K562 (cell line): ENCODE data around the gene PLEKHA5.

Experiments used
- EP300 ChIP-seq: IDR thresholded peaks from 2 replicates; pipeline ENCODE4 v1.6.1; 2012; ENCODE audit warnings: low read length, improper control_type of control experiment
- PHTF2 ChIP-seq: fragments of 250-450 bp; sonication (Bioruptor Pico); IDR thresholded peaks from 2 replicates; pipeline ENCODE4 v1.5.0; 2021; ENCODE audit warnings: mild to moderate bottlenecking
- POLR2A ChIP-seq: fragments of 450-650 bp; conservative IDR thresholded peaks from 2 replicates; pipeline ENCODE4 v1.6.1; 2016
- SIRT6 ChIP-seq: IDR thresholded peaks from one replicate; pipeline ENCODE4 v1.6.1; 2012; ENCODE audit warnings: low read depth, mild to moderate bottlenecking, control low read depth, inconsistent platforms, low read length, moderate library complexity
- ZC3H4 ChIP-seq: sonication (generic); formaldehyde crosslinking; IDR thresholded peaks from 2 replicates; pipeline ENCODE4 v1.9.0; 2021; ENCODE audit warnings: missing genetic modification reagents, borderline replicate concordance
- ZNF354B ChIP-seq: fragments of 250-450 bp; sonication (Bioruptor Pico); IDR thresholded peaks from 2 replicates; pipeline ENCODE4 v1.4.0; 2020
- TF ChIP-seq, protein P1 (sequence below), 3 experiments: IDR thresholded peaks in 2 of 3; conservative IDR thresholded peaks in 1 of 3; 2 replicates each; pipeline ENCODE4 v1.5.1; 2011 to 2012; ENCODE audit warnings: low read length in 3 of 3, mild to moderate bottlenecking in 3 of 3, control low read depth in 2 of 3, improper control_type of control experiment in 1 of 3, inconsistent platforms in 1 of 3, low read depth in 1 of 3, mixed read lengths in 1 of 3, moderate library complexity in 1 of 3; ENCODE audit not compliant: insufficient read depth in 2 of 3
- TF ChIP-seq, protein P2 (sequence below): sonication (generic); formaldehyde crosslinking; IDR thresholded peaks from 2 replicates; pipeline ENCODE4 v1.8.1; 2022; ENCODE audit warnings: missing genetic modification reagents

DNA sequence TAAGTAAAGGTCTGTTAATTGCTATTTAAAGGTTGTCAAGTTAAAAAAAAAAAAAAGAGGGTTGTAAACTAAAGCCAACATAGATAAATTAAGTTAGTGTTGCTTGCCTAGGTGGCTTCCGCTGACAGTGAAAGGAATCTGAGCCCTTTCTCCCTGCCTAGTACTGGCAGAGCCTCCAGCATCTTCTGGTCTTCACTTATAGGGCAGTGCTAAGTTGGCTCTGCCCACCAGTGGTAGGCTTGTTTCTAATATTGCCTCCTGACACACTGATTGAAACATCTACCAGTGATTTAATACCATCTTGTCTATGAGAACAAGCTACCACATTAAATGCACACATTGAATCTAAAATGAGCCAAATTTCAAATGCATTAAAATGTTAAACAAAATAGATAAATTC, 39.7 kb downstream of the PLEKHA5 start:
- no peak for TF ChIP-seq EP300
- TF ChIP-seq POLR2A: no peak
- TF ChIP-seq, protein P1, sequence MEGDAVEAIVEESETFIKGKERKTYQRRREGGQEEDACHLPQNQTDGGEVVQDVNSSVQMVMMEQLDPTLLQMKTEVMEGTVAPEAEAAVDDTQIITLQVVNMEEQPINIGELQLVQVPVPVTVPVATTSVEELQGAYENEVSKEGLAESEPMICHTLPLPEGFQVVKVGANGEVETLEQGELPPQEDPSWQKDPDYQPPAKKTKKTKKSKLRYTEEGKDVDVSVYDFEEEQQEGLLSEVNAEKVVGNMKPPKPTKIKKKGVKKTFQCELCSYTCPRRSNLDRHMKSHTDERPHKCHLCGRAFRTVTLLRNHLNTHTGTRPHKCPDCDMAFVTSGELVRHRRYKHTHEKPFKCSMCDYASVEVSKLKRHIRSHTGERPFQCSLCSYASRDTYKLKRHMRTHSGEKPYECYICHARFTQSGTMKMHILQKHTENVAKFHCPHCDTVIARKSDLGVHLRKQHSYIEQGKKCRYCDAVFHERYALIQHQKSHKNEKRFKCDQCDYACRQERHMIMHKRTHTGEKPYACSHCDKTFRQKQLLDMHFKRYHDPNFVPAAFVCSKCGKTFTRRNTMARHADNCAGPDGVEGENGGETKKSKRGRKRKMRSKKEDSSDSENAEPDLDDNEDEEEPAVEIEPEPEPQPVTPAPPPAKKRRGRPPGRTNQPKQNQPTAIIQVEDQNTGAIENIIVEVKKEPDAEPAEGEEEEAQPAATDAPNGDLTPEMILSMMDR (IDR thresholded peaks at IDR 0.05 in 2 of 3, conservative IDR thresholded peaks at IDR 0.05 in 1 of 3; ENCODE audit: insufficient read depth in 2 of 3, low read depth in 1 of 3, low read length in 3 of 3): no peak
- TF ChIP-seq ZC3H4: no peak
- TF ChIP-seq PHTF2 (CRISPR knock-in tag): no peak
- no peak for TF ChIP-seq ZNF354B (CRISPR knock-in tag)
- no peak for TF ChIP-seq SIRT6
- TF ChIP-seq, protein P2, sequence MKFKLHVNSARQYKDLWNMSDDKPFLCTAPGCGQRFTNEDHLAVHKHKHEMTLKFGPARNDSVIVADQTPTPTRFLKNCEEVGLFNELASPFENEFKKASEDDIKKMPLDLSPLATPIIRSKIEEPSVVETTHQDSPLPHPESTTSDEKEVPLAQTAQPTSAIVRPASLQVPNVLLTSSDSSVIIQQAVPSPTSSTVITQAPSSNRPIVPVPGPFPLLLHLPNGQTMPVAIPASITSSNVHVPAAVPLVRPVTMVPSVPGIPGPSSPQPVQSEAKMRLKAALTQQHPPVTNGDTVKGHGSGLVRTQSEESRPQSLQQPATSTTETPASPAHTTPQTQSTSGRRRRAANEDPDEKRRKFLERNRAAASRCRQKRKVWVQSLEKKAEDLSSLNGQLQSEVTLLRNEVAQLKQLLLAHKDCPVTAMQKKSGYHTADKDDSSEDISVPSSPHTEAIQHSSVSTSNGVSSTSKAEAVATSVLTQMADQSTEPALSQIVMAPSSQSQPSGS: no peak
